ENCODE measurements around the gene OR1F1.

OR1F1 gene

DNA sequence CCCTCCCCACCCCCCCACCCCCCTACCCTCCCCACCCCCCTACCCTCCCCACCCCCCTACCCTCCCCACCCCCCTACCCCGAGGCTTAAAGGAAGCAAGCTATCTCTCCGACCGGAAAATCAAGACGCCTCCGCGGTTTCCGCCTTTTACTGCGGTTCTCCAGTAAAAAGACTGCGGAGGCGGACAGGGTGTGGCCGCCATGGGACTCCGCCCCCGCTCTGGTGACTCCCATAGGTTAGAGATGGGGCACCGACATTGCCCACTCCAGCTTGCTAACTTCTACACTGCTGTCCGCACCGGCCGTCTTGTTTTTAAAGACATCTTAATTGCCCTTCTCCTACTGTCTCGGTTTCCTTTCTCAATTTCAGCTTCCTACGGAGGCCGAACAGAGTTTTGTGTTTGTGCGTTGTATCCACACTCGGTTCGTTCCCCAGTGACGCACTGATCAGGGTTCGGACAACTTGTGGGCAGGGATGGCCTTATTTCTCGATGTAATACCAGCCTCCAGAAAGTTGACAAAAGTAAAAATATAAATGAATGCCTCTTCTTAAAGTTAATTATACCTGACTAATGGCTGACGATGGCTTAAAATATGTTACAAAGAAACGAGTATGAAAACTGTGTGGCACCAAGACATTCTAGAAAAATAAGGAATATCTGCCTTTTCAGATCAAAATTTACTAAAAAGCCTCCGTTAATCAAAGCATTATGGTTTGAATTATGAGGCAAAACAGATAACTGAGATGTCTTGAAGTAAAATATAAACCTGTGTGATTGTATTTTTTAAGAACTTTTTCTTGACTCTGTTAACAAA lies 48.1 kb downstream of the OR1F1 start:
- intact Hi-C loops (cut with DNase I) = loop anchor here (1.0 kb wide), 1 partner anchor 46 kb away; no protein-coding TSS in a partner anchor
- DNase-seq = peak in 1 of 10 donors; percentile 86

DNA sequence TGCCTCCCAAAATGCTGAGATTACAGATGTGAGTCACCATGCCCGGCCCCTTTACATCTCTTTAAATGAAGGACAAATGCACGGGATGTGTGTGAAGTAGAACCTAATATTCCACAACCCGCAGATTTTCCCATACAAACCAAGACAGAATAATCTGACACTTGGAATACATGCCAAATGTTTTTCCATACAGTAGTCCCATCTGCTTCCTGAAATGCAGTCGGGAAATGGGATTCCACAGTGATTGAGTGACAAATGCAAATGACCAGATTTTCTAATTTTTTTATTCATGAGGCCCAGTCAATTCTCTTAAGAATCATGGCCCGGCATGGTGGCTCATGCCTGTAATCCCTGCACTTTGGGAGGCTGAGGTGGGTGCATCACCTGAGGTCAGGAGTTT lies 53.8 kb downstream of the OR1F1 start:
- intact Hi-C loops (cut with DNase I) = no loop called here
- DNase-seq = no peak

DNA sequence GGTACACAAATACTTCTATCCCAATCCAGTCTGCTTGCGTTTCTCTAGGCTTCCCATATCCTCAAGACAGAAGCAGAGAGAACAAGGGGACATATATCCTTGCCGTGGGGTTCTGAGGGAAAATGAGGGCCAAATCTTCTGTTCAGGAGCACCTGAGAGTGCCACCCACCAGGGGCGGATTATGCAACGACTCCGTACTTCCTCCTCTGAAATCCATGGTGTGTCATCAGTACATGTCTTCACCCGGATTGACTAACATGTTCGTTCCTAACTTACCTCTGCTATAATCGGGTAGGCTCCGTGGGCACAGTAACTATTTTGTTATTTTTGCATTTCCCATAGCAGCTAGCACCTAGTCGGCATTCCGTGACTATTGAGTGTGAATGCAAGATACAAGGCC lies 54.7 kb downstream of the OR1F1 start:
- intact Hi-C loops (cut with DNase I) = no loop called here
- no peak for DNase-seq

- no peak for DNase-seq
- intact Hi-C loops (cut with DNase I) = no loop called here
Observed at GRCh38 chr16:3243882-3244281, 55.9 kb downstream of the OR1F1 start.

GRCh38 chr16:3246002-3246401 lies 58.0 kb downstream of the OR1F1 start:
- intact Hi-C loops (cut with DNase I) = no loop called here

DNA sequence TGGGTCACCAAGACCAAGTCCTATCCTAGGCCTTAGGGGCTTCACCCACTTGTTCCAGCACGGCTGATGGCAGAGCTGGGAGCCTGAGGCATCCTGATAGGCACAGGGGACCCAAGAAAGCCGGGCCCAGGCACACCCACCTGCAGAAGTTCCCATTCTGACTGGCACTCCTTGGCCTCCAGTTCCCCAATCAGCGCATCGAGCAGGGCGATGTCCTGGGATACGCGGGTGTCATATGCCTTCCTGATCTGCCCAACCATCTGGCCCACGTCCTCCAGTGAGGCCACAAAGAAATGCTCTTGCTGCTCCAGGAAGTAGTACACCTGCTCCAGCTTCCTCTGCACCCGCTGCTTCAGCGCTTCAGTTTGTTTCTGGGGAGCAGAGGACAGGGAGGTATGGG lies 58.9 kb downstream of the OR1F1 start:
- DNase-seq = peak in 1 of 10 donors; percentile 55
- intact Hi-C loops (cut with DNase I) = no loop called here

More at GRCh38 chr16:3246002-3246401, 58.0 kb downstream of the OR1F1 start:
- DNase-seq = peak in 1 of 10 donors; percentile 21

- DNase-seq = peak in 1 of 10 donors; percentile 55
- intact Hi-C loops (cut with DNase I) = no loop called here
Observed at GRCh38 chr16:3248596-3248995, 60.6 kb downstream of the OR1F1 start.

DNA sequence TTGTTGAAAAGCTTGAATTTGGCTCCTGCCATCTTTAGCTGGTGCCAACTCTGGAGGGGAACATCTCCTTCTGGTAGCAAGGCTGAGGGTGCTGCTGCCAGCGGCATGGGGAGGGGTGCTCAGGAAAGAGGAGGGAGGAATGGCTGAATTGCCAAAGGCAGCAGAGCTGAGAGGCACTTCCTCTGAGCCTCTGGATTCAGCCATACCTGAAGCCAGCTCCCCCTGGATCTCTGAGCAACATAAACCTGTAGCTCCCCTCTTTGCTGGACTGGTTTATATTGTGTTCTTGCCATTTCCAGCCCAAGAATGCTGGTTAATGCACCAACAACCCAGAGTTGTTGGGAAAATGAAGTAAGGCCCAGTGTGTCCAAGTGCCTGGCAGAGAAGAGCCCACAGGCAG lies 61.0 kb downstream of the OR1F1 start:
- DNase-seq = peak in 1 of 10 donors; percentile 37
- intact Hi-C loops (cut with DNase I) = no loop called here

- intact Hi-C loops (cut with DNase I) = no loop called here
- DNase-seq = peak in 1 of 10 donors; percentile 48
Observed at GRCh38 chr16:3249451-3249850, 61.4 kb downstream of the OR1F1 start.

DNA sequence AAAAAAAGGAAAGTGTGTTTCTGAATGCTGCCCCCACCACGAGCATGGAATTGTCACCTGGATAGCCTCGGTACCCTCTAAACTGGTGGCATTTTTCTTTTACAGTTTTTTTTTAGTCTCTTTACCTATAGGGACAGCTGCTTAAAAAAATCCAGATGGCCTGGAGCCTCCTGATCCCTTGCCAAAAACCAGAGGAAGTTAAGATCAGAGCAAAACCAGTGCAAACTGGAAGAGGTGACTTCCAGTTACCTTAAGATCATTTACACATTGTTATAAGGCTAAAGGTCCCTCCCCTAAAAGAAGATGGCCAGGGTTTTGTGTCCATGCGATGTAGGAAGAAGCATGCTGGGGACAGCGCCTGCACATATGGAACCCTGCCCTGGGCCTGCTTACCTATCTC lies 65.0 kb downstream of the OR1F1 start:
- DNase-seq = no peak
- intact Hi-C loops (cut with DNase I) = no loop called here

DNA sequence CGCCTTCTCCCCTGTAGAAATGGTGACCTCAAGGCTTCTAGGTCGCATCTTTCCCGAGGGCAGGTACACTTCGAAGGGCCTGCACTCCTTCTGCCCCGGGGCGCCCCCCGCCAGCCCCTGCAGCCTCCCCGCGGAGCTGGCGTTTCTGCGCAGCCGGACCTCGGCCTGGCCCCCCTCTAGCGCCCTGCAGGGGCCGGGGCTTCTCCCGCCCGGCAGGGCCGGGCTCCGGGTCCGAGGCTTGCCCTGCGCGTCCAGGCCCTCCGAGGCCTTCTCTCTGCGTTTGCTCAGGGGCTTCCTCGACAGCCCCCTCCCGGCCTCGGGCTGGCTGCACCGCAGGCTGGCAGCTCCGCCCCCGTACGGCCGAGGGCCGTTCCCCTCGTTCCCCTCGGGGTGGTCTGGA lies 66.3 kb downstream of the OR1F1 start:
- intact Hi-C loops (cut with DNase I) = no loop called here
- no peak for DNase-seq

All from posterior cingulate gyrus (tissue), 11 donors.